PC-3 (cell line): ENCODE data around the gene SYT14. TPM values are rescaled to one million over a fixed set of nuclear protein-coding genes. Genes with fewer than 3 reads are reported as not detected.

Experiments used
- ATAC-seq: fragments of 200-7000 bp; cut with Tn5 transposase; 2 replicates; pipeline ENCODE4 v1.9.1; 2020; ENCODE audit warnings: mild to moderate bottlenecking, moderate library complexity
- BruUV-seq: library from RNA; stranded (reverse); fragments of 400-500 nt; replicated peaks from 2 replicates; lab custom pipeline; 2021; lab: Mats Ljungman, UMichigan
- CTCF ChIA-PET: fragments of 300-600 bp; sonication (Branson Sonifier 250); formaldehyde crosslinking; loops from one replicate; lab custom pipeline; 2022; ENCODE audit warnings: antibody characterized with exemption; lab: Charles Lee
- POLR2A ChIA-PET: fragments of 300-600 bp; sonication (Branson Sonifier 250); formaldehyde crosslinking; loops from one replicate; lab custom pipeline; 2022; ENCODE audit warnings: antibody characterized with exemption; ENCODE audit not compliant: unreplicated experiment; lab: Charles Lee
- DNase-seq: peaks from one replicate; pipeline ENCODE4 v3.0.0-alpha.2; 2015
- H2AFZ ChIP-seq: fragments of 300-600 bp; sonication (generic); 2 replicates; pipeline ENCODE4 v1.6.0; 2016; ENCODE audit warnings: antibody characterized with exemption, low read length
- H3F3A ChIP-seq: fragments of 300-600 bp; sonication (generic); one replicate; pipeline ENCODE4 v1.6.0; 2017; ENCODE audit warnings: antibody characterized with exemption, low read length, control low read depth, mild to moderate bottlenecking; ENCODE audit not compliant: unreplicated experiment
- H3K27ac ChIP-seq: fragments of 300-600 bp; sonication (generic); 2 replicates; pipeline ENCODE4 v1.5.1; 2016; ENCODE audit warnings: mild to moderate bottlenecking, low read length
- H3K27me3 ChIP-seq: fragments of 300-600 bp; sonication (generic); 2 replicates; pipeline ENCODE4 v1.6.1; 2016; ENCODE audit warnings: low read length, mixed read lengths
- H3K36me3 ChIP-seq: fragments of 300-600 bp; sonication (generic); 2 replicates; pipeline ENCODE4 v1.6.1; 2016; ENCODE audit warnings: low read depth, mixed run types, low read length, mixed read lengths
- H3K4me1 ChIP-seq: fragments of 300-600 bp; sonication (generic); 2 replicates; pipeline ENCODE4 v1.5.1; 2016; ENCODE audit warnings: low read length; ENCODE audit not compliant: insufficient read depth
- H3K4me2 ChIP-seq: fragments of 300-600 bp; sonication (generic); 2 replicates; pipeline ENCODE4 v1.6.0; 2016; ENCODE audit warnings: low read length
- H3K4me3 ChIP-seq: fragments of 300-600 bp; sonication (generic); 2 replicates; pipeline ENCODE4 v1.5.1; 2016; ENCODE audit warnings: mild to moderate bottlenecking, low read length, mixed read lengths
- H3K79me2 ChIP-seq: fragments of 300-600 bp; sonication (generic); 2 replicates; pipeline ENCODE4 v1.6.1; 2017; ENCODE audit warnings: low read length, mixed read lengths
- H3K9ac ChIP-seq: fragments of 300-600 bp; sonication (generic); 2 replicates; pipeline ENCODE4 v1.6.0; 2016; ENCODE audit warnings: mild to moderate bottlenecking, low read length
- H3K9me2 ChIP-seq: fragments of 300-600 bp; sonication (generic); replicated peaks from 2 replicates; pipeline ENCODE4 v1.6.1; 2016; ENCODE audit warnings: mixed run types, low read length, mixed read lengths
- H3K9me3 ChIP-seq: fragments of 300-600 bp; sonication (generic); 2 replicates; pipeline ENCODE4 v1.6.1; 2016; ENCODE audit warnings: low read length, mixed read lengths
- H4K20me1 ChIP-seq: fragments of 300-600 bp; sonication (generic); 2 replicates; pipeline ENCODE4 v1.6.1; 2016; ENCODE audit warnings: low read length, mixed read lengths
- CTCF ChIP-seq: fragments of 300-600 bp; sonication (generic); conservative IDR thresholded peaks from 2 replicates; pipeline ENCODE4 v1.5.1; 2017; ENCODE audit warnings: antibody characterized with exemption, low read depth, mild to moderate bottlenecking, low read length
- EZH2 ChIP-seq: fragments of 300-600 bp; sonication (generic); IDR thresholded peaks from one replicate; pipeline ENCODE4 v1.6.1; 2017; ENCODE audit warnings: antibody characterized with exemption, mild to moderate bottlenecking, low read length; ENCODE audit not compliant: unreplicated experiment
- intact Hi-C: fragments of 100-400 bp; cut with micrococcal nuclease; formaldehyde crosslinking; loops from 2 replicates; pipeline ENCODE4 v1.9.0; 2023
- total RNA-seq: library from RNA; depleted of rRNA; stranded (reverse); fragments of >200 nt; gene quantifications from 2 replicates; pipeline ENCODE4 v1.2.3, GENCODE V29; 2014

The SYT14 gene
- total RNA-seq, 1 experiment from 2014 or later: 5.2 TPM

- no peak for DNase-seq
- H3F3A ChIP-seq: no peaks in the 10 kb centered on the region
- no peaks in the 10 kb centered on the region for H3K36me3 ChIP-seq
- POLR2A ChIA-PET: no interaction called here
- no peaks in the 10 kb centered on the region for H4K20me1 ChIP-seq
- CTCF ChIA-PET: no interaction called here
- no peak overlapping the region for H3K9ac ChIP-seq
- no peaks in the 10 kb centered on the region for H3K9me2 ChIP-seq
- ATAC-seq: no peak
- no peak for TF ChIP-seq CTCF
- H2AFZ ChIP-seq: no peak overlapping the region
- intact Hi-C loops: loop anchor here (10.0 kb wide), 1 partner anchor 121 kb away; no protein-coding TSS in a partner anchor
- H3K9me3 ChIP-seq: no peaks in the 10 kb centered on the region
- BruUV-seq: no TSS peak
- H3K4me1 ChIP-seq: no peaks in the 10 kb centered on the region
- H3K79me2 ChIP-seq: no peaks in the 10 kb centered on the region
- H3K27me3 ChIP-seq: no peaks in the 10 kb centered on the region
- H3K27ac ChIP-seq: no peak overlapping the region
- no peak overlapping the region for H3K4me2 ChIP-seq
- H3K4me3 ChIP-seq: no peak overlapping the region
Measured at GRCh38 chr1:210024282-210024681, 86.3 kb downstream of the SYT14 start.

GRCh38 chr1:210024996-210025395 lies 87.0 kb downstream of the SYT14 start:
- H3K4me2 ChIP-seq: no peak overlapping the region
- no peaks in the 10 kb centered on the region for H3K4me1 ChIP-seq
- no TSS peak for BruUV-seq
- no peaks in the 10 kb centered on the region for H3F3A ChIP-seq
- no peaks in the 10 kb centered on the region for H3K9me2 ChIP-seq
- no peak for ATAC-seq
- DNase-seq: no peak
- H3K27me3 ChIP-seq: no peaks in the 10 kb centered on the region
- H3K9ac ChIP-seq: no peak overlapping the region
- TF ChIP-seq CTCF (peak; percentile 38), EZH2 (no peak)
- intact Hi-C loops: loop anchor here (5.0 to 10.0 kb wide), 2 partner anchors 120 to 287 kb away; no protein-coding TSS in a partner anchor
- H3K79me2 ChIP-seq: no peaks in the 10 kb centered on the region
- no peak overlapping the region for H3K27ac ChIP-seq
- no peaks in the 10 kb centered on the region for H4K20me1 ChIP-seq
- H2AFZ ChIP-seq: no peak overlapping the region
- ChIA-PET POLR2A (no interaction called here), CTCF (no interaction called here)
- H3K9me3 ChIP-seq: no peaks in the 10 kb centered on the region
- H3K36me3 ChIP-seq: no peaks in the 10 kb centered on the region
- H3K4me3 ChIP-seq: no peak overlapping the region

GRCh38 chr1:210025870-210026269 lies 87.9 kb downstream of the SYT14 start:
- TF ChIP-seq EZH2: no peak
- peak; percentile 58 for TF ChIP-seq CTCF
- Histone ChIP-seq H3K4me3 (no peak overlapping the region), H3K27me3 (no peaks in the 10 kb centered on the region), H2AFZ (no peak overlapping the region), H3K9me2 (no peaks in the 10 kb centered on the region), H3F3A (no peaks in the 10 kb centered on the region), H3K27ac (no peak overlapping the region), H3K4me2 (no peak overlapping the region), H3K4me1 (no peaks in the 10 kb centered on the region), H3K36me3 (no peaks in the 10 kb centered on the region), H4K20me1 (no peaks in the 10 kb centered on the region), H3K9me3 (no peaks in the 10 kb centered on the region), H3K9ac (no peak overlapping the region), H3K79me2 (no peaks in the 10 kb centered on the region)
- CTCF ChIA-PET: interaction anchor here (0.7 kb wide), 1 partner anchor 111 kb away, joined by 4 read pairs; no protein-coding TSS in a partner anchor
- intact Hi-C loops: loop anchor here (5.0 to 10.0 kb wide), 2 partner anchors 119 to 286 kb away; no protein-coding TSS in a partner anchor
- no peak for ATAC-seq
- DNase-seq: peak; percentile 15
- POLR2A ChIA-PET: no interaction called here
- BruUV-seq: no TSS peak
